GM21360 (cell line): ENCODE data around the gene ZC3H14.
"Not testable (repeated sequence)": the region's sequence is repeated elsewhere in the genome, so short reads cannot be mapped to it uniquely, and the experiment has no call there.

Experiments used
- ATAC-seq: cut with Tn5 transposase; IDR thresholded peaks from one replicate; pipeline ENCODE4 v1.9.1; 2021; ENCODE audit warnings: mild to moderate bottlenecking, moderate library complexity; ENCODE audit not compliant: unreplicated experiment

ZC3H14 gene, protein sequence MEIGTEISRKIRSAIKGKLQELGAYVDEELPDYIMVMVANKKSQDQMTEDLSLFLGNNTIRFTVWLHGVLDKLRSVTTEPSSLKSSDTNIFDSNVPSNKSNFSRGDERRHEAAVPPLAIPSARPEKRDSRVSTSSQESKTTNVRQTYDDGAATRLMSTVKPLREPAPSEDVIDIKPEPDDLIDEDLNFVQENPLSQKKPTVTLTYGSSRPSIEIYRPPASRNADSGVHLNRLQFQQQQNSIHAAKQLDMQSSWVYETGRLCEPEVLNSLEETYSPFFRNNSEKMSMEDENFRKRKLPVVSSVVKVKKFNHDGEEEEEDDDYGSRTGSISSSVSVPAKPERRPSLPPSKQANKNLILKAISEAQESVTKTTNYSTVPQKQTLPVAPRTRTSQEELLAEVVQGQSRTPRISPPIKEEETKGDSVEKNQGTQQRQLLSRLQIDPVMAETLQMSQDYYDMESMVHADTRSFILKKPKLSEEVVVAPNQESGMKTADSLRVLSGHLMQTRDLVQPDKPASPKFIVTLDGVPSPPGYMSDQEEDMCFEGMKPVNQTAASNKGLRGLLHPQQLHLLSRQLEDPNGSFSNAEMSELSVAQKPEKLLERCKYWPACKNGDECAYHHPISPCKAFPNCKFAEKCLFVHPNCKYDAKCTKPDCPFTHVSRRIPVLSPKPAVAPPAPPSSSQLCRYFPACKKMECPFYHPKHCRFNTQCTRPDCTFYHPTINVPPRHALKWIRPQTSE

DNA sequence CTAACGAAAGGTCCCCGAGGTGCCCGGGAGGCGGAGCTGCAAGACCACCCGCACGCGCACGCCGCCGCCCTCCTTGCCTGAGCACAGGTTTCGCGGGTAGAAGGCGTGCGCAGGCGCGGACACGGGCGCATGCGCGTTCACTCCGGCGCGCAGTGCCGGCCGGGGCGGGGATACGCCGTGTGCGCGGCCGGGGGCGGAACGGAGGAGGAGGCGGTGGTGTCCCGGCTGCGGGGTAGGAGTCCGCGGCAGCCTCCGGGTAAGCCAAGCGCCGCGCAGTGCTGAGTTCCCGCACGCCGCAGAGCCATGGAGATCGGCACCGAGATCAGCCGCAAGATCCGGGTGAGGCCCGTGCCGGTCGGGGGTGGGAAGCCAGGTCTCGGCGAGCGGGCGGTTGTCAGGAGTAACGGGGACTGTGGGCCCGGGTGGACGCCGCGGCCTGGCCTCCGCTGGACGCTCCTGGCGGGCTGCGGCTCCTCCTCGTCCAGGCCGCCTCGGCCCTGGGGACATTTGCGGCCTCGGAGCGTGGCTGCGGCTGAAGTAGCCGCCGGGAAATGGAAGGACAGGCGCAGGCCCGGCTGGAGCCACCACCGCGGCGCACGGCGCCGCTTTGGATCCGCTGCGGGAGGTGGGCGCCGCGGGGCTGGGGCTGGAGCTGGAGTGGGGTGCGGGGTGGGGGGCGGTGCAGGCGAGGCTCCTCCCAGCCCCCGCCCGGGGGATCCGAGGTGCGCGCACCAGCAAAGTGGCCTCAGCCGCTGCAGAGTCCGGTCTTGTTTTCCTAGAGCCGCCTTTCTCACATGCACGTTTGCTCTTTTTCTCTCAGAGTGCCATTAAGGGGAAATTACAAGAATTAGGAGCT lies at the start of gene ZC3H14:
Gene ZC3H14 (plus strand): TSS at position 207 of the 856 bp plus-strand sequence. CDS start 97 bp downstream, at position 304.
- peak; percentile 90 for ATAC-seq

DNA sequence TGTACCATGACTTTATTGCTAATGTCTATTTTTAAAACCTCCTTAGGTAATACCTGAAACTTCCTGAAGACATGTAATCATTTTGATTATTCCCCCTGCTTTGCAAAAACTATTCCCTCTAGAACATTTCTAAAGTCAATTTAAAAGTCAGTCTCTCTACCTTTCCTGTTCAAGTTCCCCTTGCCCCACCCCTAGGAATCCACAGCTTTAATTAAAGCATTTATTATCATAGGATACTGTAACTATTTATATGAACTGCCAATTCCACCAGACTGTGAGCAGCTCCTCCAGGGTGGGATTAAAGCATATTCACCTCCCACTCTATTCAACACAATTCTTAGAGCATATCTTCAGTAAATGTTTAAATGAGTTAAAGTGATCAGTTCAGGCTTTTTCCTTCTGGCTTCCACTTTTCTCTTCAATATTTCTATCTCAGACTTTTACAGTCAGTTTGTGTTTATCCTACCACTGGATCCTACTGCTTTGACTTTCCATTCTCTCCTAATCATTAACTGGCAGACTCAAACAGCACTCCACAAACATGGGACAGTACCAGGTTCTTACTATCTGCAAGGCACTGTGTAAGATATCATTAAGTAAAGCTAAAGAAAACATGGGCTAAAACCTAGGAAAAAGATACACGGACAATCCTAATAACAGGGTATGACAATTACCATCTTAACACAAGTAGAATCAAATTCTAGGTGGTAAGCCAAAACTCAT lies 47.2 kb upstream of the ZC3H14 start:
- ATAC-seq = no peak

DNA sequence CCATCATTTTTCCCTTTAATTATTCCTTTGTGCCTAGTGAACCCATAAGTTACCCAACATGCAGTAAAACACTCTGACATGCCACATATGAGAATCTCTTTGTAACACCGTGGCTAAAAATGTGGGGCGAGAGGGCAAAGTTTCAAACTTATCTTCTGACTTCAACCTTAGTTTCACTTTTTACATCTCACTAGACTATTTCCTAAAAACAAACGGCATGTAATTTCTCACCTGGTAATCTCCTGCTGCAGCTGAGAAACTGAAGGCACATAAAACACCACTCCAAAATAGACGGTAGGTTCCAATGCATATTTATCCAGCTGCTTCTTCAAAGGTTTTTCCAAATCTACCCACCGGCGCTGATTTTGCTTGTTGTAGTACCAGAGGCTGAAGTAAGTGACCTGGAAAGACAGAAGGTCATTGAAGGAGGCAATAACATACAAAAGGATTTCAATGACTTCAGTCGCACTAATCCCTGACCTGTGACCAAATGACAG lies 45.9 kb upstream of the ZC3H14 start:
- ATAC-seq = no peak

DNA sequence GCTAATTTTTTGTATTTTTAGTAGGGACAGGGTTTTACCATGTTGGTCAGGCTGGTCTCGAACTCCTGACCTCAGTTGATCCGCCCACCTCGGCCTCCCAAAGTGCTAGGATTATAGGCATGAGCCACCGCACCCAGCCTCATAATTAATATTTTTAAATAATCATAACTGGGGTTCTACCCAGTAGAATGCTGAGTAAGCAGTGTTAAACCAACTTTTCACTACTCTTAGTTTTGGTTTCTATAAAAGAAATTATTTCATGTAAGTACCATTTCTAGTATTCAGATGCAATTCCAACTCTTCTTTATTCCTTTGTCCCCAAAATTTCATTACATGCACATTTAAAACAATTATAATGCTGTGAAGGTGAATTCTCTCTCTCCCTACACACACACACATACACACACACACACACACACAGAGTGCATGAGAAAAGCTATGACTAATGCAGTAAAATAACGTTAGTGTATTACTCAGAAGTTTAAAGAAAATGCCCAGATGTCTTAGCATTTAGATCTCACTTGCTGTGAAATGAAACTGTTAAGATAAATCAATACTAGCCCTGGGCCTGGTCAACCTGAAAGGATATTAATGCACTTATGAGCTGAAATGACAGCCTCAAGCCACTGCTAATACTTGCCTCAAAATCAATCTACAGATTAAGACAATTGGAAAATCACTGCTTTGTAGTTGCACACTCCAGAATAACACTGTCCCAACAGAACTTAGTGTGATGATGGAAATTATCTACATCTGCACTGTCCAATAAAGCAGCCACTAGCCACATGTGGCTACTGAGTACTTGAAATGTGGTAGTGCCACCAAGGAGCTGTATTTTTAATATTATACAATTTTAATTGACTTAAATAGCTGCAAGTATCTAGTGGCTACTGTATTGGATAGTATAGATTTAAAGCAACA lies 44.0 kb upstream of the ZC3H14 start:
- ATAC-seq = no peak

DNA sequence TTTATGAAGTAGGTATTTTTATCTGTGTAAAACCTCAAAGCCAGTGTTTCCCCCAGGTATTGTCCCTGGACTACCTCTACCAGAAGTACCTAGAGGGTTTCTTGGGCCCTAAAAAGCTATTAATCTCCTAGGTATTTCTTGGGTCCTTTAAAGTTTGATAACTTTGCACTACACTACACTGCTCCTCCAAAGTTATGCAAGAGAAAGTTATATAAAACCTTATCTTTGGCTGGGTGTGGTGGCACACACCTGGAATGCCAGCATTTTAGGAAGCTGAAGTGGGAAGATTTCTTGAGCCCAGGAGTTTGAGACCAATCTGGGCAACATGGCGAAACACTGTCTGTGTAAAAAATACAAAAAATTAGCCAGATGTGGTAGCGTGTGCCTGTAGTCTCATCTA lies 42.9 kb upstream of the ZC3H14 start:
- no peak for ATAC-seq

DNA sequence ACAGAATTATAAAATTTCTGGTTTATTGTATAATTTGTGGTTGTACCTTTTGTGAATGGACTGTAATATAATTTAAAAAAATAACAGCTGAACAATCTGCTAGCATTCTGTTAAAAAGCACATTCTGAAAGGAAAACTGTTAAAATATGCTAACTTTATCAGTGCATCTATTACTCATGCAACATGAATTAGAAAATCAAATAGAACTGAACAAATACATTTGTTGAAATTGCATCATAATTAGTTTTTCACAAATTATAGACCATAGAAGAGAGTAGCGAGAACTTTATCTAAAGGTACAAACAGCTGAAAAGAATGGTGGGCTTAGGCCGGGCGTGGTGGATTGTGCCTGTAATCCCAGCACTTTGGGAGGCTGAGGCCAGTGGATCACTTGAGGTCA lies 41.0 kb upstream of the ZC3H14 start:
- ATAC-seq = no peak

DNA sequence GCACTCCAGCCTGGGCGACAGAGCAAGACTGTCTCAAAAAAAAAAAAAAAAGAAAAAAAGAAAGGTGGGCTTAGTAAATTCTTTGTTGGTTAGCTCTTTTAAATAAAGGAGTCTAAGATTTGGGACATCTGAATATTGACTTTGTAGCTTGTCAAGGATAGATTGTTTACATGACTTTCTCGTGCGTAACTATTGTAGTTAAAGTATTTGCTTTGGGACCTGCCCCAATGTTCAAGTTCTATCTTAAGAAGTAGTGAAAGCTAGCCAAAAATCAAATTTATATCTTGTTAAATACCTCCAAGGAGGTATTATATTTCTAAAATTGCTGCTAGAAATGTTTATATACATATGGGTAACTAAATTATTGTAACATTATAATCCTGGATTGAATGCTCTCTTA lies 40.4 kb upstream of the ZC3H14 start:
- no peak for ATAC-seq

DNA sequence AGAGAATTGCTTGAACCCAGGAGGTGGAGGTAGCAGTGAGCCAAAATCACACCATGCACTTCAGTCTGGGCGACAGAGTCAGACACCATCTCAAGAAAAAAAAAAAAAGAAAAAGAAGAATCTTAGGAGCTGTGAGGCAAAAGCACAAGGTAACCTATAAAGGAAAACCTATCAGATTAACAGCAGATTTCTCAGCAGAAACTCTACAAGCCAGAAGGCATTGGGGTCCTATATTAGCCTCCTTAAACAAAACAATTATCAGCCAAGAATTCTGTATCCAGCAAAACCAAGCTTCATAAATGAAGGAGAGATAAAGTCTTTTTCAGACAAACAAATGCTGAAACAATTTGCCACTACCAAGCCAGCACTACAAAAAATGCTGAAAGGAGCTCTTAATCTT lies 32.9 kb upstream of the ZC3H14 start:
- ATAC-seq = not testable (repeated sequence)

DNA sequence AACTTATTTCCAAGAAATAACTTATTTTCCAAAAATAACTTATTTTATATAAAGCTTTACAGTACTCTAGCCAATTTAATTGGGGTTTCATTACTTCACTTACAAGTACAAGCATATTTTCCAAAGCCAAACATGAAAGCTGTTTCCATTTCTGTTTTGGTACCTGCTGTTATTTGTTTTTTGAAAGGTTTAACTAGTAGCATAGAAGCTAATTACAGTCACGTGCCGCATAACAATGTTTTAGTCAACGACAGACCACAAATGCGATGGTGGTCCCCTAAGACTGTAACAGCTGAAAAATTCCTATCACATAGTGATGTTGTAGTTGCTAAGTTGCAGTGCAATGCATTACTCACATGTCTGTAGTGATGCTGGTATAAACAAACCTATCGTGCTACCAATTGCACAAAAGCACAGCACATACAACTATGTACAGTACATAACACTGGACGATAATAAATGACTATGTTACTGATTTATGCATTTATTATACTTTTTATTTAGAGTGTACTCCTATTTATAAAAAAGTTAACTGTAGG lies 29.7 kb upstream of the ZC3H14 start:
- ATAC-seq = no peak

DNA sequence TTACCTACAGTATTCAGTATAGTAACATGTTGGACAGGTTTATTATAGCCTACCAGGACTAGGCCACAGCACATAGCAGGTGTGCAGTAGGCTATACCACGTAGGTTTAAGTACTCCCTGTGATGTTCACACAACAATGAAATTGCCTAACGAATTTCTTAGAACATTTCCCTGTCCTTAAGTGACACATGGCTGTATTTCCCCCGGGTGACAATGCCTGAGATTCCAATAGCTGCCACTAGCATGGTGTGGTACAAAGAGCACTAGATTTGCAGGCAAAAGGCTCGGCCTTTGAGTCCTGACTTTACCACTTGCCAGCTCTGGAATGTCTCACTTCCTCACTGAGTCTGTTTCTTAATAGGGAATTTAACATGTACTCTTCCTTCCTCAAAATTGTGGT lies 27.7 kb upstream of the ZC3H14 start:
- no peak for ATAC-seq

DNA sequence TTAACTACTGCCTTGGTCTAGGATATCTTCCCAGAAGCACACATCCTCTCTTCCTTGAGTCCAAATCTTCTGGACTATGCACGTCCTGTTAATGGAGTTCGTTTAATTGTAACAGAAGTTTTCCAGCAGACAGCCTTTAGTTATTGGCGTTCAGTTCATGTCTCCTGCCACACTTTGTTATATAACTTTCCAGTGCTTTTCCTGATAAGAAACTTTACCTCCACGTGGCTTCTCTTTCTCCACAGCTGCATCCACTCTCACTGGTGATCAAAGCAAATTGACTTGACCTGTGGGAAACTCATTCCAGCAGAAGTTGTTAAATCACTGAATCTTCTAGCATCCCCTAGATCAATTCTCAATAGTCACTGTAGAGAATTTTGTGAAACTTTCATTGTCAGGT lies 27.0 kb upstream of the ZC3H14 start:
- no peak for ATAC-seq

DNA sequence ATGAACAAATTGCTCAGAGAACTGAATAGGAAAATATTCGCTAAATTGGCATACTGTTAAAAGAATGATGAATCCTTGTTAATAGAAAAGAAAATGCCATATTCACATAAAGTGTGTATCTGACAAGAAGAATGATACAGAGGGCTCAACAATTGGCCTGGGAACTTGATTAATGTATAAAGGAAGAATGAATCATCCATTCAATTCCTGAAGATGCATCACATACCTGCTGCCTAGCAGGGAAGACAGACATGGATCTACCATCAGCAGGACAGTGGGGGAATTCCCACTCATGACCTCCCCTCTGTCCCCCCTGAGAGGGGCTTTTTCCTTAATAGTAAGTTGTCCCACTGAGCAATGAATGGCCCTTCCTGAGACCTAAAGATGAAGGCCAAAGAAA lies 21.5 kb upstream of the ZC3H14 start:
- no peak for ATAC-seq

DNA sequence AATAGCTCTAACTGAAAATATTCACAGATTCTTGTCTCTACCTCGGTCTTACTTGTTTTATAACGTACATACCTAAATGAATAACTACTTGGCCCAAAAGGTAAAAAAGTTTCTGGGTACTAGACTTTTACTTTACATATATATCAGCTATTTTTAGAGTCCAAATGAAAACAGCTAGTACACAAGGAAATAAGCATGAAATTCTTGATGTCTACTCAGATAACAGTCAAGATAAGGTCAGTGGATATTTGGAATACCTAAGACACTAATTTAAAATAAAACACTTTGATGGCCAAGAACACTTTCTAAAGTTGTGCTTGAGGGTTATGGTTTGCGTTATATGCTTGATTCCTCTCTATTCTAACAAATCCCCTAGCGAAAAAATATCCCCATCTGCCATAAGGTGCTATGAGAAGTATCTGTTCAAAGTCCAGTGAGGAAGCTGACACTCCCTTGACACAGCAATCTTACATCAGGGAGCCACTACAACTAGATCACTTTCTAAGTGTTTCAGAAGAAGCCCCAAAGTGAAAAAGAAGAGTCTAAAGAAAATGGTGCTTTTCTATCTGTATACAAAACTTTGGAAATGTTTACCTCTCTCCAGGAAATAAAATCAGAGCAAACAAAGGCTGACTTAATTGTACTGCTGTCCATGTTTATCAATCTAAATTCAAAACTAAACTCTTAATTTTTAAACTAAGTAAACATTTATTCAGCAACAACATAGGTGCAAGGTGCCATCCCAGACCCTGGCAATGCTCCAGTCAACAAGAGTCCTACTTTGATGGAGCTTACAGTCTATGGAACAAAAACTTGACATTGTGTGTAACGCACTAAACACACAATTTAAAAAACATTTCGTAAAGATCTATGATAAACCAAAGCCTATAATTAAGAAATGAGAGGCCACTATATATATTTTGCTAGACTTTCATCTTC lies 19.7 kb upstream of the ZC3H14 start:
- ATAC-seq = no peak

DNA sequence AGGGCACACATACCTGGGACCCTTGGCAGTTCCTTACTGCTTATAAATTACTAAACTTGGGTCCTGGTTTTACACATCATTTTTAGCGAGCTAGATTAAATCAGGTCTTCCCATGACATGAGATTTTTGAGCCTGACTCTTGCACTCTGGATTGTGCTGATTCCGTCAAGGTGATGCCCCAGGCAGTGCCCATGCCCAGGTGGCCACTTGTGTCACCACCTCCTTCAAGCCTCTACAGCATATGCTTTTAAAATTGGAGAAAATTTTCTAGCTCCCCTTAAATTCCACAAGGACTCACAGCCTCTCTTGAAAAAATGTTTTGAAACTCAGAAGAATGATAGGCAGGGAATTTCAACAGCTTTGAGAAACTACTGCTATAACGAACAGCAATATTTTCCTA lies 17.6 kb upstream of the ZC3H14 start:
- ATAC-seq = no peak

DNA sequence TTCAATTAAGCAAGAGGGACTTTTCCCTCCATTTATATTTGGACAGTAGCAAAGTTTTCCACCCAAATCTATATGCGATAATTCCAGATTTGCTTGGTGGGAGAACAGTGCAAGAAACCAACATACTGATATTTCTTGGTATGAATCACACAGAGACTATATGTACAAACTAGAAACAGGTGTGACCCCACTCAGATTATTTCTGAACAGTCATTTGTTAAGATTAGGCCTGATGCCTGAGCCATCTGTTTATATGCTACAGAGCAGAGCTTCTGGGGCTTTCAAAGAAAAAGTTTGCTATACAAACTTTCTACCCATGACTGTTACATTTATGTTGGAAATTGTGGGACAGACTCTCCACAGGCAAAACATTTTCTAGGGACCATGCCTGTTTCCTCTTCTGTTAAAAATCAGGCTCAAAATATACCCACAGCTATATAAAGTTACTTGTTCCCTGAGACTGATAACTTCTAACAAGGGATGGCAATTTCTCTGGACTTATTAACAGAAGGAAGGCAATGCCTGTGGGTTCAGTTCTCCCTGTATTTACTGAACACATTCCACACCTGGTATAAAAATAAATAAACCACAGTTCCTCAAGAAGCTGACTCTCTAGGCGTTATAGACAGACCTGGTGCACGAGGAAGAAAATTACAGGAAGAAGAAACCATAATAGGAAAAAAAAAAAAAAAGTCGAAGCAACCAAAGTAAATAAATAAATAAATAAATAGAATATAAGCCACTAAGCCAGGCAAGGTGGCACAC lies 16.0 kb upstream of the ZC3H14 start:
- ATAC-seq = no peak

DNA sequence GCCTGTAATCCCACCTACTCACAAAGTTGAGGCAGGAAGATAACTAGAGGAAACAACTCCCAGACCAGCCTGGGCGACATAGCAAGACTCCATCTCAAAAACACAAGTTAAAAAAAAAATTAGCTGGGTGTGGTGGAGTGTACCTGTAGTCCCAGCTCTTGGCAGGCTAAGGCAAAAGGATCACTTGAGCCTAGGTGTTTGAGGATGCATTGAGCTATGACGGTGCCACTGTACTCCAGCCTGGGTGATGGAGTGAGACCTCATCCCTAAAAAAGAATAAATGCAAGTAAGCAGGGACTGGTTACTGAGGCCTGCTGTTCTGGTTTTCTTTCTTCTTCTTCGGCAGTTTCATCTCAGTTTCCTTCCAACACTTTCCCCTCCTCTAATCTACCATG lies 15.5 kb upstream of the ZC3H14 start:
- no peak for ATAC-seq

DNA sequence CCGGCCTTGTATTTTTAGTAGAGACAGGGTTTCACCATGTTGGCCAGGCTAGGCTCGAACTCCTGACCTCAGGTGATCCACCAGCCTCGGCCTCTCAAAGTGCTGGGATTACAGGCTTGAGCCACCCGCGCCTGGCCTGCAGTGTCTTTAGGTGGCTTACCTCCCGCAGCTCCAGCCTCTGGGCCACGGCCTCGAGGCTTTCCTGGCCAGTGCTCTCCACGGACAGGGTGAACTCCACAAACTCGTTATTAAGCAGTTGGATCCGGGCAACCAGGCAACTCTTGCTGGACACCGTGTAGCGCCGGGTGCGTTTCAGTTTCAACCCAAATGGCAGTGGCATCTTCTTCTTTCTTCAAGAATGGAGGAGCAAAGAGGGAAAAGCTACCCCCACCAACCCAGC lies 12.8 kb upstream of the ZC3H14 start:
- no peak for ATAC-seq
